HepG2 (cell line): ENCODE results near the gene ADAM10. TPM values are rescaled to one million over a fixed set of nuclear protein-coding genes. Genes with fewer than 3 reads are reported as not detected.

Experiments used
- CBX1 ChIP-seq: IDR thresholded peaks from one replicate; pipeline ENCODE4 v1.6.1; 2016; ENCODE audit warnings: antibody characterized with exemption, low read depth
- CCDC6 ChIP-seq: sonication (generic); formaldehyde crosslinking; IDR thresholded peaks from 2 replicates; pipeline ENCODE4 v1.8.1; 2022; ENCODE audit warnings: mild to moderate bottlenecking, missing genetic modification reagents, moderate library complexity
- DMAP1 ChIP-seq: IDR thresholded peaks from 2 replicates; pipeline ENCODE4 v1.6.1; 2016
- JARID2 ChIP-seq: sonication (generic); formaldehyde crosslinking; IDR thresholded peaks from 2 replicates; pipeline ENCODE4 v1.8.1; 2023; ENCODE audit warnings: missing genetic modification reagents, inconsistent platforms; ENCODE audit not compliant: insufficient replicate concordance
- KDM6A ChIP-seq: IDR thresholded peaks from 2 replicates; pipeline ENCODE4 v1.6.1; 2016; ENCODE audit warnings: low read depth
- PHF5A ChIP-seq: IDR thresholded peaks from one replicate; pipeline ENCODE4 v1.6.1; 2018; ENCODE audit warnings: low read depth, missing genetic modification reagents; ENCODE audit not compliant: unreplicated experiment
- RFXAP ChIP-seq: sonication (generic); formaldehyde crosslinking; IDR thresholded peaks from 2 replicates; pipeline ENCODE4 v1.4.0; 2020; ENCODE audit warnings: missing genetic modification reagents, borderline replicate concordance
- SP2 ChIP-seq: sonication (generic); formaldehyde crosslinking; IDR thresholded peaks from 2 replicates; pipeline ENCODE4 v1.5.1; 2020; ENCODE audit warnings: mild to moderate bottlenecking, missing genetic modification reagents
- TCF12 ChIP-seq, 2 experiments: fragments of 450-650 bp in 1 of 2; sonication (generic) in 1 of 2; formaldehyde crosslinking in 1 of 2; IDR thresholded peaks; 2 replicates each; pipeline versions ENCODE4 v1.6.1 to v1.8.0; 2017 to 2022; ENCODE audit warnings: antibody characterized with exemption in 1 of 2, mild to moderate bottlenecking in 1 of 2, missing genetic modification reagents in 1 of 2, moderate library complexity in 1 of 2
- TRIM24 ChIP-seq: sonication (generic); formaldehyde crosslinking; IDR thresholded peaks from 2 replicates; pipeline ENCODE4 v1.8.0; 2022; ENCODE audit warnings: mild to moderate bottlenecking, missing genetic modification reagents
- ZFP36 ChIP-seq: fragments of 150-350 bp; IDR thresholded peaks from 2 replicates; pipeline ENCODE4 v1.6.1; 2018; ENCODE audit warnings: borderline replicate concordance, low read length, low read depth; ENCODE audit not compliant: partially characterized antibody
- ZFP62 ChIP-seq: sonication (generic); formaldehyde crosslinking; IDR thresholded peaks from 2 replicates; pipeline ENCODE4 v1.4.0; 2020; ENCODE audit warnings: missing genetic modification reagents
- ZKSCAN8 ChIP-seq: IDR thresholded peaks from 2 replicates; pipeline ENCODE4 v1.6.1; 2016; ENCODE audit warnings: borderline replicate concordance, missing genetic modification reagents, missing compliant biosample characterization
- ZNF136 ChIP-seq: sonication (generic); formaldehyde crosslinking; IDR thresholded peaks from 2 replicates; pipeline ENCODE4 v1.8.1; 2022; ENCODE audit warnings: low read depth, mild to moderate bottlenecking, moderate library complexity, missing genetic modification reagents
- ZNF354B ChIP-seq: sonication (generic); formaldehyde crosslinking; IDR thresholded peaks from 2 replicates; pipeline ENCODE4 v1.8.0; 2022; ENCODE audit warnings: mild to moderate bottlenecking, missing genetic modification reagents
- ZNF513 ChIP-seq: sonication (generic); formaldehyde crosslinking; conservative IDR thresholded peaks from 2 replicates; pipeline ENCODE4 v1.5.0; 2020; ENCODE audit warnings: missing genetic modification reagents
- ZNF652 ChIP-seq: IDR thresholded peaks from 2 replicates; pipeline ENCODE4 v1.6.1; 2016; ENCODE audit warnings: low read depth, borderline replicate concordance
- polyA plus RNA-seq, 8 experiments: library from polyadenylated mRNA; depleted of rRNA in 3 of 8; stranded (reverse) in 7 of 8; unstranded in 1 of 8; fragments of >200 nt; fragmentation: Illumina TruSeq in 4 of 8; extraction: Trizol in 4 of 8; gene quantifications; 2 replicates each; pipeline versions ENCODE4 v1.2.1 to v1.2.3, GENCODE V29; 2011 to 2016; ENCODE audit warnings: low read depth in 4 of 8, missing spikeins in 1 of 8, mixed read lengths in 1 of 8; ENCODE audit not compliant: insufficient read depth in 1 of 8
- total RNA-seq, 5 experiments: library from RNA; depleted of rRNA; stranded (reverse); fragments of >200 nt; fragmentation: Illumina TruSeq; extraction: Trizol; gene quantifications; 2 replicates each; pipeline ENCODE4 v1.2.3, GENCODE V29; 2016; ENCODE audit warnings: low read depth in 1 of 5
- TF ChIP-seq, protein P1 (sequence below): sonication (generic); formaldehyde crosslinking; IDR thresholded peaks from 2 replicates; pipeline ENCODE4 v1.4.0; 2020; ENCODE audit warnings: missing genetic modification reagents
- TF ChIP-seq, protein P2 (sequence below), 2 experiments: IDR thresholded peaks; 2 replicates each; pipeline ENCODE4 v1.6.1; 2011 to 2012; ENCODE audit warnings: low read length in 2 of 2, borderline replicate concordance in 1 of 2, low read depth in 1 of 2, mild to moderate bottlenecking in 1 of 2, moderate library complexity in 1 of 2
- TF ChIP-seq, protein P3 (sequence below): sonication (generic); formaldehyde crosslinking; IDR thresholded peaks from 2 replicates; pipeline ENCODE4 v1.4.0; 2020; ENCODE audit warnings: mild to moderate bottlenecking, low read depth, missing genetic modification reagents
- TF ChIP-seq, protein P4 (sequence below): IDR thresholded peaks from 2 replicates; pipeline ENCODE4 v1.6.1; 2016; ENCODE audit warnings: missing genetic modification reagents, missing compliant biosample characterization

Gene ADAM10
- total and polyA plus RNA-seq, 2 of the 13 experiments (the other 11 are each of a cell fraction or from before 2014, with no cell fraction given): 92.7 to 125 TPM

DNA sequence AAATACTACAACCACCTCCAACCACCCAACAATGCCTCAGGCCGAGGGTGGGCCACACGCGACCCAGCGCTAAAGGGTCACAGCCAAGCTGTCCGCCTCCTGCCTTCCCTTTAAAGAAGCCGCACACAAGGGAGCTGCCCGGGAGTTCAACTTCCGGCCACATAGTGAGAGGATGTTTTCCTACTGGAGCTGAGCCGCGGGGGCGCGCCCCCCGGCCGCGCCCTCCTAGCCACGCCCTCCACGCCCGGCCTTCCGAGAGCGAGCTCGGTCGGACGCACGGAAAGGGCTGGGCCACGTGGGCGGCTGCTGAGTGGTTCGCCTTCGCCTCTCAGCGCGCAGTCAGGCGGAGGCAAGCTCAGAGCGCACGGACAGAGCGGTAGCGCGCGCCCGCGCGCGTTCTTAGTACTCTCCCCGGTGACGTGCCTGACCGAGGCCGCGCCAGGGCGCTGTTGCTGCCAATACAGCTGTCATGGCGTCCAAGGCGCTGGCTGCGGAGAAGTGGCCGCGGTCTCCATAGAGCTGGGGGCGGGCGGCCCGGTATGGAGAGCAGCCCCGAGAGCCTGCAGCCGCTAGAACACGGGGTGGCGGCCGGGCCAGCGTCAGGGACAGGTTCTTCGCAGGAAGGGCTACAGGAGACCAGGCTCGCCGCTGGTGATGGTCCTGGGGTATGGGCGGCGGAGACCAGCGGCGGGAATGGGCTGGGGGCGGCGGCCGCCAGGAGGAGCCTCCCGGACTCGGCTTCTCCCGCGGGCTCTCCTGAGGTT is 21.5 kb upstream of the ADAM10 start, which contains the start of gene MINDY2 (continued):
- TF ChIP-seq, protein P1, sequence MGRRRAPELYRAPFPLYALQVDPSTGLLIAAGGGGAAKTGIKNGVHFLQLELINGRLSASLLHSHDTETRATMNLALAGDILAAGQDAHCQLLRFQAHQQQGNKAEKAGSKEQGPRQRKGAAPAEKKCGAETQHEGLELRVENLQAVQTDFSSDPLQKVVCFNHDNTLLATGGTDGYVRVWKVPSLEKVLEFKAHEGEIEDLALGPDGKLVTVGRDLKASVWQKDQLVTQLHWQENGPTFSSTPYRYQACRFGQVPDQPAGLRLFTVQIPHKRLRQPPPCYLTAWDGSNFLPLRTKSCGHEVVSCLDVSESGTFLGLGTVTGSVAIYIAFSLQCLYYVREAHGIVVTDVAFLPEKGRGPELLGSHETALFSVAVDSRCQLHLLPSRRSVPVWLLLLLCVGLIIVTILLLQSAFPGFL (CRISPR knock-in tag): no peak
- TF ChIP-seq, protein P2, sequence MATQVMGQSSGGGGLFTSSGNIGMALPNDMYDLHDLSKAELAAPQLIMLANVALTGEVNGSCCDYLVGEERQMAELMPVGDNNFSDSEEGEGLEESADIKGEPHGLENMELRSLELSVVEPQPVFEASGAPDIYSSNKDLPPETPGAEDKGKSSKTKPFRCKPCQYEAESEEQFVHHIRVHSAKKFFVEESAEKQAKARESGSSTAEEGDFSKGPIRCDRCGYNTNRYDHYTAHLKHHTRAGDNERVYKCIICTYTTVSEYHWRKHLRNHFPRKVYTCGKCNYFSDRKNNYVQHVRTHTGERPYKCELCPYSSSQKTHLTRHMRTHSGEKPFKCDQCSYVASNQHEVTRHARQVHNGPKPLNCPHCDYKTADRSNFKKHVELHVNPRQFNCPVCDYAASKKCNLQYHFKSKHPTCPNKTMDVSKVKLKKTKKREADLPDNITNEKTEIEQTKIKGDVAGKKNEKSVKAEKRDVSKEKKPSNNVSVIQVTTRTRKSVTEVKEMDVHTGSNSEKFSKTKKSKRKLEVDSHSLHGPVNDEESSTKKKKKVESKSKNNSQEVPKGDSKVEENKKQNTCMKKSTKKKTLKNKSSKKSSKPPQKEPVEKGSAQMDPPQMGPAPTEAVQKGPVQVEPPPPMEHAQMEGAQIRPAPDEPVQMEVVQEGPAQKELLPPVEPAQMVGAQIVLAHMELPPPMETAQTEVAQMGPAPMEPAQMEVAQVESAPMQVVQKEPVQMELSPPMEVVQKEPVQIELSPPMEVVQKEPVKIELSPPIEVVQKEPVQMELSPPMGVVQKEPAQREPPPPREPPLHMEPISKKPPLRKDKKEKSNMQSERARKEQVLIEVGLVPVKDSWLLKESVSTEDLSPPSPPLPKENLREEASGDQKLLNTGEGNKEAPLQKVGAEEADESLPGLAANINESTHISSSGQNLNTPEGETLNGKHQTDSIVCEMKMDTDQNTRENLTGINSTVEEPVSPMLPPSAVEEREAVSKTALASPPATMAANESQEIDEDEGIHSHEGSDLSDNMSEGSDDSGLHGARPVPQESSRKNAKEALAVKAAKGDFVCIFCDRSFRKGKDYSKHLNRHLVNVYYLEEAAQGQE (IDR thresholded peaks at IDR 0.05; ENCODE audit: borderline replicate concordance in 1 of 2, low read depth in 1 of 2, low read length in 2 of 2): no peak; a peak in 1 of 4 replicates
- TF ChIP-seq ZFP36 (no peak), KDM6A (CRISPR knock-in tag) (no peak), DMAP1 (CRISPR knock-in tag) (peak; percentile 70; the same call in 1 of the 2 replicates), ZNF354B (CRISPR knock-in tag) (no peak), PHF5A (no peak), SP2 (CRISPR knock-in tag) (peak; percentile 39; the same call in 1 of the 2 replicates), ZNF136 (CRISPR knock-in tag) (peak; percentile 91), ZFP62 (CRISPR knock-in tag) (no peak), ZNF513 (CRISPR knock-in tag) (no peak), TCF12 (IDR thresholded peaks at IDR 0.05) (no peak), TCF12 (CRISPR knock-in tag; IDR thresholded peaks at IDR 0.05) (no peak), JARID2 (CRISPR knock-in tag) (no peak), CCDC6 (CRISPR knock-in tag) (peak; percentile 87), CBX1 (peak; percentile 45), ZNF652 (CRISPR knock-in tag) (no peak), ZKSCAN8 (CRISPR knock-in tag) (no peak), TRIM24 (CRISPR knock-in tag) (no peak), RFXAP (CRISPR knock-in tag) (0 out of 2 replicates have a peak, but pooled peaks have one; percentile 37)
- TF ChIP-seq, protein P3, sequence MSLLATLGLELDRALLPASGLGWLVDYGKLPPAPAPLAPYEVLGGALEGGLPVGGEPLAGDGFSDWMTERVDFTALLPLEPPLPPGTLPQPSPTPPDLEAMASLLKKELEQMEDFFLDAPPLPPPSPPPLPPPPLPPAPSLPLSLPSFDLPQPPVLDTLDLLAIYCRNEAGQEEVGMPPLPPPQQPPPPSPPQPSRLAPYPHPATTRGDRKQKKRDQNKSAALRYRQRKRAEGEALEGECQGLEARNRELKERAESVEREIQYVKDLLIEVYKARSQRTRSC (CRISPR knock-in tag): 0 out of 2 replicates have a peak, but pooled peaks have one; percentile 35
- TF ChIP-seq, protein P4, sequence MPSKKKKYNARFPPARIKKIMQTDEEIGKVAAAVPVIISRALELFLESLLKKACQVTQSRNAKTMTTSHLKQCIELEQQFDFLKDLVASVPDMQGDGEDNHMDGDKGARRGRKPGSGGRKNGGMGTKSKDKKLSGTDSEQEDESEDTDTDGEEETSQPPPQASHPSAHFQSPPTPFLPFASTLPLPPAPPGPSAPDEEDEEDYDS: peak; percentile 92
